K562 (cell line): Measurements from ENCODE around the gene TRIM38. TPM values are rescaled to one million over a fixed set of nuclear protein-coding genes. Genes with fewer than 3 reads are reported as not detected.

ENCODE experiments used
- ATF4 ChIP-seq: fragments of 450-650 bp; formaldehyde crosslinking; IDR thresholded peaks from 2 replicates; pipeline ENCODE4 v1.4.0; 2022; ENCODE audit warnings: mild to moderate bottlenecking, moderate library complexity
- BCOR ChIP-seq: fragments of 450-650 bp; IDR thresholded peaks from 2 replicates; pipeline ENCODE4 v1.6.1; 2016
- ETV1 ChIP-seq: fragments of 450-650 bp; conservative IDR thresholded peaks from 2 replicates; pipeline ENCODE4 v1.6.1; 2016; ENCODE audit warnings: missing genetic modification characterization, control low read depth, low read depth, missing compliant biosample characterization
- FOSL1 ChIP-seq: fragments of 200-800 bp; sonication (Bioruptor generic); conservative IDR thresholded peaks from 2 replicates; pipeline ENCODE4 v1.6.1; 2016; ENCODE audit warnings: missing genetic modification characterization, missing compliant biosample characterization
- IFI16 ChIP-seq: fragments of 250-450 bp; sonication (Bioruptor Pico); IDR thresholded peaks from 2 replicates; pipeline ENCODE4 v2.1.2; 2022; ENCODE audit warnings: mild to moderate bottlenecking, inconsistent platforms
- MAFF ChIP-seq: IDR thresholded peaks from 2 replicates; pipeline ENCODE4 v1.6.1; 2012; ENCODE audit warnings: low read length, improper control_type of control experiment
- PHF20 ChIP-seq: fragments of 450-650 bp; IDR thresholded peaks from 2 replicates; pipeline ENCODE4 v1.6.1; 2018; ENCODE audit not compliant: partially characterized antibody
- SAFB ChIP-seq: fragments of 200-400 bp; formaldehyde crosslinking; IDR thresholded peaks from 2 replicates; pipeline ENCODE4 v1.6.1; 2017; ENCODE audit warnings: low read depth, low read length, borderline replicate concordance
- SRSF9 ChIP-seq: fragments of 200-400 bp; formaldehyde crosslinking; IDR thresholded peaks from 2 replicates; pipeline ENCODE4 v1.6.1; 2017; ENCODE audit warnings: low read depth, low read length, borderline replicate concordance
- ZBTB49 ChIP-seq: sonication (generic); formaldehyde crosslinking; IDR thresholded peaks from 2 replicates; pipeline ENCODE4 v1.8.0; 2022; ENCODE audit warnings: missing genetic modification reagents, mild to moderate bottlenecking, borderline replicate concordance
- ZFX ChIP-seq: sonication (generic); formaldehyde crosslinking; IDR thresholded peaks from 2 replicates; pipeline ENCODE4 v1.8.0; 2022; ENCODE audit warnings: mild to moderate bottlenecking, missing genetic modification reagents, moderate library complexity
- ZNF316 ChIP-seq: fragments of 450-650 bp; IDR thresholded peaks from 2 replicates; pipeline ENCODE4 v1.6.1; 2016
- ZNF436 ChIP-seq: fragments of 250-450, 450-650 bp; sonication (Bioruptor Pico); formaldehyde crosslinking; IDR thresholded peaks from 2 replicates; pipeline ENCODE4 v1.7.0; 2020; ENCODE audit warnings: mild to moderate bottlenecking
- ZNF583 ChIP-seq: fragments of 250-450 bp; sonication (Bioruptor Pico); IDR thresholded peaks from 2 replicates; pipeline ENCODE4 v1.4.0; 2020
- ZNF717 ChIP-seq: fragments of 250-450 bp; sonication (Bioruptor Pico); IDR thresholded peaks from 2 replicates; pipeline ENCODE4 v1.5.0; 2021
- polyA plus RNA-seq, 8 experiments: library from polyadenylated mRNA; depleted of rRNA in 4 of 8; stranded (reverse) in 5 of 8; unstranded in 3 of 8; fragments of >200 nt; fragmentation: Nextera tagmentation in 2 of 8; fragmentation: Illumina TruSeq in 1 of 8; extraction: Ambion mirVana in 2 of 8; extraction: Trizol in 1 of 8; gene quantifications; 2 replicates each; pipeline versions ENCODE4 v1.2.1 to v1.2.3, GENCODE V29; 2011 to 2014; ENCODE audit warnings: inconsistent platforms in 1 of 8, missing spikeins in 1 of 8
- total RNA-seq, 7 experiments: library from RNA; depleted of rRNA in 6 of 7; stranded (reverse); fragments of >200 nt in 6 of 7; fragmentation: Illumina TruSeq in 2 of 7; extraction: Trizol in 2 of 7; gene quantifications; 2 replicates each; pipeline versions ENCODE4 v1.2.1 to v1.2.3, GENCODE V29; 2011 to 2021; ENCODE audit warnings: low replicate concordance in 1 of 7

Gene TRIM38
- total and polyA plus RNA-seq, 9 of the 15 experiments (the other 6 are each of a cell fraction or from before 2014, with no cell fraction given): 1.7 to 6.7 (median 6.3) TPM

- TF ChIP-seq ZNF436 (CRISPR knock-in tag) (peak; percentile 83), ZBTB49 (CRISPR knock-in tag) (peak; percentile 10; the same call in 1 of the 2 replicates), ZNF316 (no peak; the same call in 1 of the 2 replicates), ZNF717 (peak; percentile 70), MAFF (peak; percentile 33; the same call in 1 of the 2 replicates), BCOR (peak; percentile 72; the same call in 1 of the 2 replicates), PHF20 (peak; percentile 87), SRSF9 (no peak), ZFX (CRISPR knock-in tag) (peak; percentile 67; the same call in 1 of the 2 replicates), ATF4 (CRISPR knock-in tag) (peak; percentile 64; the same call in 1 of the 2 replicates), FOSL1 (tag) (no peak), ZNF583 (CRISPR knock-in tag) (no peak; the same call in 1 of the 2 replicates), IFI16 (CRISPR knock-in tag) (no peak), SAFB (no peak), ETV1 (tag) (peak; percentile 78)
- TF ChIP-seq, all 486 proteins: peak for 280
These were observed 64.4 kb downstream of the TRIM38 start (continued) for GRCh38 chr6:26026833-26027490.
